Motor neuron (in vitro differentiated cells): ENCODE measurements around the gene ZNF318. TPM values are rescaled to one million over a fixed set of nuclear protein-coding genes. Genes with fewer than 3 reads are reported as not detected.

Source experiments
- ATAC-seq, 8 experiments: fragments of 200-7000 bp; cut with Tn5 transposase; replicated peaks in 6 of 8; 2 replicates each; pipeline ENCODE4 v1.8.0; 2021; ENCODE audit warnings: mild to moderate bottlenecking in 8 of 8, moderate library complexity in 8 of 8
- H3K27ac ChIP-seq, 2 donors: fragments of 250-450 bp; sonication (Bioruptor Pico); 2 replicates each; pipeline ENCODE4 v1.9.0; 2021; ENCODE audit warnings: antibody characterized with exemption in 2 of 2, mild to moderate bottlenecking in 2 of 2, moderate library complexity in 1 of 2
- H3K4me1 ChIP-seq, 2 donors: fragments of 250-450 bp; sonication (Bioruptor Pico); replicated peaks in 1 of 2; 2 replicates each; pipeline ENCODE4 v1.6.1; 2021; ENCODE audit warnings: antibody characterized with exemption in 2 of 2, mild to moderate bottlenecking in 2 of 2, moderate library complexity in 1 of 2
- H3K4me3 ChIP-seq, 5 donors: fragments of 250-450 bp; sonication (Bioruptor Pico); 2 replicates each; pipeline ENCODE4 v1.9.0; 2021; ENCODE audit warnings: antibody characterized with exemption in 5 of 5, mild to moderate bottlenecking in 5 of 5, moderate library complexity in 4 of 5
- WGBS, 10 experiments: fragments of 450-650 bp; shearing (Covaris generic); methylation state at CpG; one replicate each; pipeline ENCODE4 v1.0.0; 2022; 5-methylcytosine and 5-hydroxymethylcytosine counted together
- in situ Hi-C, 9 experiments: fragments of 400-800 bp; cut with MboI; loops; one replicate each; pipeline ENCODE4 v1.15.0; 2021; ENCODE audit warnings: low sequenced_read_pairs in 9 of 9, low pct_unique_long_range_greater_than_20kb in 2 of 9; ENCODE audit not compliant: unreplicated experiment in 9 of 9
- total RNA-seq, 8 experiments: library from RNA; unstranded; fragments of 300-600 nt; gene quantifications; 2 replicates each; pipeline versions ENCODE4 v1.2.3 to v1.2.4, GENCODE V29; 2022

ZNF318 gene
- total RNA-seq, 8 experiments from 2014 or later: 9.4 to 25.0 (median 14.7) TPM

DNA sequence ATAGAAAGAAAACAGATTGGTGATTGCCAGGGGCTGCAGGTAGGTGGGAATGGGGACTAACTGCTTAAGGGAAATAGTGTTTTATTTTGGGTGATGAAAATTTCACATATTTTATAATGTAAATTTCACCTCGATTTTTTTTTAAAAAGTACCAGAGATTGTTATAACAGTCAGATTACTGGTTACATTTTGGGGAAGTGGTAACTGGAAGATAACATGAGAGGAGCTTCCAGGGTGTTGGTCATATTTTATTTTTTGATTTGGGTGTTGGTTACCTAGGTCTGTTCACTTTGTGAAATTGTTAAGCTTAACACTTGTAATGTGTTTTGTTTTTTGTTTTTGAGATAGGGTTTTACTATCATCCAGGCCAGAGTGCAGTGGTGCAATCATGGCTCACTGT lies 43.6 kb downstream of the ZNF318 start:
- in situ Hi-C loops: no loop called here
- 0 to 86% (median 44%) methylated on average over 1 of the region's 1 CpG; no CpG with 5 or more reads in 1 of the 10 experiments for WGBS, 10 experiments
- Histone ChIP-seq H3K4me1 (no peaks in the 10 kb centered on the region), H3K27ac (no peak overlapping the region), H3K4me3 (no peak overlapping the region)
- no peak for ATAC-seq

DNA sequence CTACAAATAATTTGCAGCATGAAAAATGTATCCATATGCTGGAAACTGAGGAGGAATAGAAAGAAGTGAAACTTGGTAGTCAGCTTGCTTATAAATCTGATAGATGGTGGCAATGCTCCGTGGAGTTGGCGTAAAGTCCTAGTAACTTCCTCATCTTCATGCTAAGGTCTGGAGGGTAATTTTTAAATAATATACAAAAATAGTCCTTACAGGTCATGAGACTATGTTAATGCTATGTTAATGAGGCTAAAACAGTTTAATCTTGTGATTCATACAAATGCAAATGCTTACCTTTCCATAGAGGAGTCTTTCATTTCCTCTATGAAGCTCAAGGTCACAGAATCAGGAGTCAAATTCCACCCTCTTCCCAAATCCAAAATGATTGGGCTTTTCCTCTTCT lies 51.4 kb downstream of the ZNF318 start:
- peak in 3 of 8 experiments; percentile 73 to 86 (median 85) for ATAC-seq
- in situ Hi-C loops: no loop called here
- Histone ChIP-seq H3K4me3 (no peak overlapping the region), H3K27ac (no peak overlapping the region), H3K4me1 (no peaks in the 10 kb centered on the region)
- 71 to 100% (median 88%) methylated on average over 1 to 2 of the region's 2 CpGs; no CpG with 5 or more reads in 2 of the 10 experiments for WGBS, 10 experiments

DNA sequence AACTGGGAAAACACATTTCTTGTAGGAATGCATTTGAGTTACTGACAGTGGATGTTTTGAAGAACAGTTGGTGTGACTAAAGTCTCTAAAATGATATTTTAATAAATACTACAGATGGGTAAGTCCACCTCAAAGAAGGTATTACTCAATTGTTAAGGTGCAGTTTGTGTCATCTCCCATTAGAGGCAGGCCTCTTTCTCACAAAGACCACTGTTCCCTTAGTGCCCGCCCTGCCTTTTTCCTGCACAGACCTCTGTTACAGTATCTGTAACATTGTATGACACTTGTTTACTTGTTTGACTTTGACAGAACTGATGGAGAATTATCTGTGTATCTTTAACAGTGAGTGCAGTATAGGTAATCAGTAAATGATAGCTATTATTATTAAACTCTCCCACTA lies 55.6 kb downstream of the ZNF318 start:
- no peak overlapping the region for H3K4me3 ChIP-seq
- H3K27ac ChIP-seq: no peak overlapping the region
- WGBS, 10 experiments: 40 to 100% (median 83%) methylated on average over 1 of the region's 1 CpG; no CpG with 5 or more reads in 3 of the 10 experiments
- peaks cover 0 to under 1% of the 10 kb centered on the region in 2 donors for H3K4me1 ChIP-seq
- ATAC-seq: no peak
- in situ Hi-C loops: no loop called here

DNA sequence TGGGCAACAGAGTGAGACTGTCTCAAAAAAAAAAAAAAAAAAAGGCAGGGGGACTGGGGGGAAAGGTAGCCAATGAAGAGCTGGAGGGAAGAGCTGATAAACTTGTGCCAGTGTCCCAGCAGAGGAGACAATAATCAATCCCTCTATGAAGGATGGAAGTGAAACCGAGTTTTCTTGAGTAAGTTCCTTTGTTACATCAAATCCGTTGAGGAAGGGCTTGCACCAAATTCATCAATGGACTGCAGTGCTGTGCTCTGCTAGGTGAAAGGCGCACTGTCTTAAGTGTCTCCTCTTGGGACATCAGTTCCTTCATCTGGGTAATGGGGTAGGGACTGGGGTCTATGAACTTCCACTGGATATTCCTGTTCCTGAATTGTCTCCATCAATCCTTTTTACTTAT lies 57.8 kb downstream of the ZNF318 start:
- 8 to 89% (median 75%) methylated on average over 2 to 3 of the region's 3 CpGs; no CpG with 5 or more reads in 2 of the 10 experiments for WGBS, 10 experiments
- Histone ChIP-seq H3K4me1 (peaks cover 0 to 7% of the 10 kb centered on the region in 2 donors), H3K4me3 (no peak overlapping the region), H3K27ac (no peak overlapping the region)
- ATAC-seq: no peak
- in situ Hi-C loops: no loop called here

DNA sequence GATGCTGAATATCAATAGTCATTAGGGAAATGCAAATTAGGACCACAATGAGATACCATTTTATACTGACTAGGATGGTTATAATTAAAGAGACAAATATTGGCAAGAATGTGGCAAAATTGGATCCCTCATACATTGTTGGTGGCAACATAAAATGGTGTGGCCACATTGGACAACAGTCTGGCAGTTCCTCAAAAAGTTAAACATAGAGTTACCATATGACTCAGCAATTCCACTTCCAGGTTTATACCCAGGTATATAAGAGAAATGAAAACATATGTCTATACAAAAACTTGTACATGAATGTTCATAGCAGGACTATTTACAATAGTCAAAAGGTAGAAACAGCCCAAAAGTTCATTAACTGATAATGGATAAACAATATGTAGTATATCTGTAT lies 58.8 kb downstream of the ZNF318 start:
- Histone ChIP-seq H3K4me3 (no peak overlapping the region), H3K27ac (no peak overlapping the region), H3K4me1 (peaks cover 0 to 7% of the 10 kb centered on the region in 2 donors)
- no peak for ATAC-seq
- in situ Hi-C loops: no loop called here

DNA sequence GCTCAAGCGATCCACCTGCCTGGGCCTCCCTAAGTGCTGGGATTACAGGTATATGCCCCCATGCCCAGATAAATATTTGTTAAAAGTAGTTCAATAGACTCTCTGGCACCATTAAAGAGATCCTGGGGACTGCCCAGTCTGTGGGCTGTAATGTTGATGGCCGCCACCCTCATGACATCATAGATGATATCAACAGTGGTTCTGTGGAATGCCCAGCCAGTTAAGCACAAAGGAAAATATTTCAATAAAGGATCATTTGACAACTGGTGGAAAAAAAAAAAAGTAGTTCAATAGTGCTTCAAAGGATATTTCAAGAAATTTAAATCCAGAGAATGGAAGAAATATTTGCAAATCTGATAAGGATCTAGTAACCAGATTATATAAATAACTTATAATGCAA lies 59.3 kb downstream of the ZNF318 start:
- H3K27ac ChIP-seq: no peak overlapping the region
- H3K4me1 ChIP-seq: peaks cover 0 to 7% of the 10 kb centered on the region in 2 donors
- WGBS, 10 experiments: 36 to 100% (median 87%) methylated on average over 1 to 2 of the region's 2 CpGs; no CpG with 5 or more reads in 4 of the 10 experiments
- in situ Hi-C loops: no loop called here
- no peak for ATAC-seq
- H3K4me3 ChIP-seq: no peak overlapping the region

DNA sequence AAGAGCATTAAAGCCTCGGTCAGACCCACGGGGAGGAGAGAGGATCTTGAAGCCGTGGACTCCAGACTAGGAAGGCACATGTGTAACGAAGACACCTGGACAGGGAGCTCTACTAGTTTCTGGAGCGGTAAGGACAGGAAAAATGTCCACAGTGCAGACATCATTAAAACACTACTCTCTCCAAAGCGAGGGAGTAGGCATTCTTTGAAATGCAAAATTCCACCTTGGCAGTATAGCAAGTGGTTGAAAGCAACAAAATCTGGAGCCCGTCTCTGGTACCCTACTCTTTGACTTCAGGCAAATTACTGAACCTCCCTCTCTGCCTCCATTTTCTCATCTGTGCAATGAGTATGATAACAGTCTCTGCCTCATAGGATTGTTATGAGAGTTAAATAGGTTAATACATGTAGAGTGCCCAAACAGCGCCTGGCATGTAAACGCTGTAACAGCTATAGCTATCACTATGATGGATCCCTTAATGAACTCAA lies 60.4 kb downstream of the ZNF318 start:
- H3K4me3 ChIP-seq: peak overlapping the region in 1 of 5 donors; percentile 13
- ATAC-seq: peak in 2 of 8 experiments; percentile 7 to 13
- in situ Hi-C loops: no loop called here
- no peak overlapping the region for H3K27ac ChIP-seq
- 0 to 100% (median 37%) methylated on average over 1 to 5 of the region's 9 CpGs; no CpG with 5 or more reads in 1 of the 10 experiments for WGBS, 10 experiments
- H3K4me1 ChIP-seq: peaks cover 0 to 7% of the 10 kb centered on the region in 2 donors

DNA sequence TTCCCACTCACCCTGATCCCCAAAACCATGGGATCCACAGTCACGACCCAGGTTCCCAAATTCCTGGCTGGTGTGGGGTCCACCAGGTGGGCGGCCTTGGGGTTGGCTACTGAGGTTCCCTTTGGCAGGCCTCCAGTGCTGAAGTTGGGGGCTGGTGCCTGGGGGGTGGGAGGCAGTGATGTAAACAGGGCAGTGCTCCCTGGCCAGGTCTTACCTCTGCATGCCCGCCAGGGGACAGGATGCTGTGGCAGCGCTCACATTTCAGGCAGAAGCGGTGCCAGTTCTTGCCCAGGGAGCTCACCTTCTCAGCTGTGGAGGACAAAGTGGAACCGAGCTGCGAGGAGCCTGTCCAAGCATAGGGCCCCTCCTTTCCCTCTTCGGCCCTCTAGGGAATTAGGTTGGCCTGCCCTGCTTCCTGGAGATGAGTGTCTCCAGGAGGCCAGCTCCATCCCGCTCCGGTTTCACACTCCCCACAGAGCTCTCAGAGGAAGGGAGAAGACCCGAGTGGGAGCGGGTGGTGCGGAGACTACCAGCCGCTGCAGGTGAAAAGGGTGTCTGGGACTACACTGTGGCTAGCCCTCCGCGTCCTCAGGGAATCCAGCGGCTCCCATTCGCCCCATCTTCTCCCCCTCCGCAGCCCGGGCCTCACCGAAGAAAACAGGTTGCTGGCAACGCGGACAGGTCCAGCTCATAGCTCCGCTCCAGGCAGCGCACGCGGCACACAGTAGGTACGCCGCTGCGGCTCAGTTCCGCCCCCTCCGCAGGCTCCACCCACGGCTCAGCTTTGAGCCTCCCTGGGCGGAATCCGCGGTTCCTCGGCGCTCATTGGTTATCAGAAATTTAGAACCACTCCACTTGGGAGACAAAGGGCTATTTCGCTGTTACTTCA lies 61.1 kb downstream of the ZNF318 start, which contains the start of gene CRIP3:
CRIP3 (minus strand) TSS at position 726 of the 889 bp plus-strand sequence; CDS start at position 692, 34 bp downstream.
- peak within 1 kb of the TSS in 2 of 5 donors; percentile 13 to 18 for H3K4me3 ChIP-seq
- peak; percentile 73 to 92 (median 86) for ATAC-seq
- H3K27ac ChIP-seq: no peak within 1 kb of the TSS
- in situ Hi-C loops: no loop called here
- peaks cover 0 to 7% of the 10 kb centered on the region in 2 donors for H3K4me1 ChIP-seq
- WGBS, 10 experiments: 0 to 60% (median 10%) methylated on average over 1 to 15 of the region's 39 CpGs; no CpG with 5 or more reads in 4 of the 10 experiments

DNA sequence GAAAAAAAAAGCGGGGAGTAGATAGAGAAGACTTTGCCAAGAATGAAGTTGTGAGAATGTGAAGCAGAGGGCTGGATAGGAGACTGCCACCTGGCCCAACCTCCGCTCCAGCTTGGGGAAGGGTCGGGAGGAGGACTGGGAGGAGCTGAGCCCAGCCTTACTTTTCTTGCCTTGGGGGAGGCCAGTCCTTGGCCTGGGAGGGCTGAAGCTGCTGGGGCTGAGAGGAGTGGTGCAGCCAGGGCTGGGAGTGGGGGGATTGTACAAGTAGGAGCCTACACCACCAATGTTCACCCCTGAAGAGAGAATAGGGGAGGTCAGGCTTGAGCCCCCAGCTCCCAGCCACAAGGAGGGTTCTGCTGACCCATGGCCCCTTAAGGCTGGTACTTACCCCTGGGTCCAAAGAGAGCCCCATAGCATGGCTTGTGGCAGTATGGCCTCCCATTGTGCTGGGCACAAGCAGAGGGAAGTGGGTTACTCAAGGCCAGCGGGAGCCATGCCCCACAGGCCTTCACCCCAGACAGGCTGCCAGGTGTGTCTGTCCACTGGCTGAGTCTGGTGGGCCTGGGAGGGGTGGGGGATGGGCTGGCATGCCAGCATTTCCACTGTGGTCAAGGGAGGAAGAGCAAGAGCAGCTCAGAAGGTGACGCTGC lies 61.9 kb downstream of the ZNF318 start:
- WGBS, 10 experiments: 33 to 100% (median 80%) methylated on average over 1 to 2 of the region's 5 CpGs; no CpG with 5 or more reads in 1 of the 10 experiments

DNA sequence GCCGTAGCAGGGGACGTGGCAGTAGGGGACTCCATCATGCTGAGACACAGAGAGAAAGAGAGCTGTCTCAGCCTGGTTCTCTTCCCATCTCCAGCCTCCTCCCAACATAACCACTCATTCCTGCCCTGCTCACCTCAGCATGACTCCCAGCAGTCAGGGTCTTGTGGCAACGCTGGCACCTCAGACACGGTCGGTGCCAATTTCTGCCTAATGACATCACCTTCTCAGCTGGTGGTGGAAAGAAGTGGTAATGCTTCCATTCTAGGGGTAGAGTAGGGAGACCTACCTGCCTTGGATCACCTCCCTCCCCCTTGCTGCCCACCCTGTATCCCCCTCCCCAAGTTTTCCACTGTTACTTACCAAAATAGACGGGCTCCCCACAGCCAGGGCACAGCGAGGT lies 63.4 kb downstream of the ZNF318 start:
- in situ Hi-C loops: no loop called here
- H3K4me1 ChIP-seq: peaks cover 0 to 7% of the 10 kb centered on the region in 2 donors
- WGBS, 10 experiments: 83% methylated on average over 2 of the region's 7 CpGs; no CpG with 5 or more reads in 9 of the 10 experiments
- no peak for ATAC-seq
- no peak overlapping the region for H3K4me3 ChIP-seq
- H3K27ac ChIP-seq: no peak overlapping the region

More for the DNA sequence above, 61.9 kb downstream of the ZNF318 start:
- in situ Hi-C loops: no loop called here
- H3K27ac ChIP-seq: no peak overlapping the region
- no peak overlapping the region for H3K4me3 ChIP-seq
- no peak for ATAC-seq
- peaks cover 0 to 7% of the 10 kb centered on the region in 2 donors for H3K4me1 ChIP-seq

DNA sequence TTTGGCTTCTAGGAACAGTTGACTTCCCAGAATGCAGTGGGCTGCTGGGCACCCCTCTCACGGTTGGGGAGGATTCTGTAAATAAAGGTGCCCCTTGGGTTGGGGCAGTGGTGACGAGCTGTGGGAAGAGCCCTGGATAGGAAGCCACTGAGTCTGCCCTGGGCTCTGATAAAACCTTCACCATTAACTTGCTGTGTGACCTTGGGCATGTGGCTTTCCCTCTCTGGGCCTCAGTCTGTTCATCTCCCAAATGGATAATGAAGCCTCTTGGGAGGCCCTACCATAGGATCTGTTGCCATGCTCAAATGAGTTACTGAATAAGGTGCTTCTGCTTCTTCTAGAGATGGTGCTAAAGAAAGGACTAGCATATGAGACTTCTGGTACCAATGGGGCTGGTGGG lies 64.6 kb downstream of the ZNF318 start:
- WGBS, 10 experiments: 50 to 94% methylated on average over 1 to 2 of the region's 2 CpGs; no CpG with 5 or more reads in 8 of the 10 experiments
- Histone ChIP-seq H3K4me3 (no peak overlapping the region), H3K4me1 (peaks cover 0 to 7% of the 10 kb centered on the region in 2 donors), H3K27ac (no peak overlapping the region)
- no peak for ATAC-seq
- in situ Hi-C loops: no loop called here

DNA sequence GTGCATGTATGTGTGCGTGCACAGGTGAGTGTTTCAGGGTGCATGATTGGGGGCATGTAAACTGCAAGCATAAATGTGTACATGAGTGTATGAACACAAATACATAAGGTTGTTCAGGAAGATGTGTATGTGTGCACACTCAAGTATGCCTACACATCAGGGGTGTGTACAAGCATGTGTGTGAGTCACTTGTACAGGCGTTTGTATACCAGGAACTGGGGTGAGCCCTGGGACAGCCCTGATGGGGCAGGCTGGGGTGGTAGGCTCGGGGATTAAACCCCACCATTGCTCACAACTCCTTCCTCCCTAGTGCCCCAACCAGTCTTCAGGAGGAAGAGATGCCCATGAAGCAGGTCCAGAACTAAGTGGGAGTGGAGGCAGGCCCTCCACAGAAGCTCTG lies 65.1 kb downstream of the ZNF318 start:
- Histone ChIP-seq H3K4me3 (no peak overlapping the region), H3K27ac (no peak overlapping the region), H3K4me1 (peaks cover 0 to 7% of the 10 kb centered on the region in 2 donors)
- no peak for ATAC-seq
- in situ Hi-C loops: no loop called here
- 54 to 100% (median 85%) methylated on average over 1 to 2 of the region's 3 CpGs; no CpG with 5 or more reads in 6 of the 10 experiments for WGBS, 10 experiments

DNA sequence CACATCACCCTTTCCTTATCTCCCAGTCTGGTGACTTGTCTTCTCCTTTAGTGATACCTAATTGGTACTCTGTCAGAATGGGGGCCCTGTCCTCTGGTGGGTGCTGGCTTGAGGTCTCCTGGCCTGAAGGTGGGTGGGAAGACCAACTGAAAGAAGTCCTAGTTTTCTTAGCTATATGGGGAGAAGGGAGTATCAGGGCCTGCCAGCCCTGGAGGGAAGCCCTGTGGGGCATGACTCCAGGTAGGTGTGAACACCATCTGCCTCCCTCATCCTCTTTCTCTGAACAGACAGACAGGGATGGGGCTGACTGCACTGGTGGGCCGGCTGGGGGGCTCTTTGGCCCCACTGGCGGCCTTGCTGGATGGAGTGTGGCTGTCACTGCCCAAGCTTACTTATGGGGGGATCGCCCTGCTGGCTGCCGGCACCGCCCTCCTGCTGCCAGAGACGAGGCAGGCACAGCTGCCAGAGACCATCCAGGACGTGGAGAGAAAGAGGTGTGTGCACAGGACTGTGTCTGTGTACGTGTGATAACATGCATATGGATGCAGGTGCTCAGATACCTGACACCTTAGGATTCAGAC lies 65.6 kb downstream of the ZNF318 start:
- H3K27ac ChIP-seq: no peak overlapping the region
- ATAC-seq: no peak
- in situ Hi-C loops: no loop called here
- H3K4me1 ChIP-seq: peaks cover 0 to 7% of the 10 kb centered on the region in 2 donors
- WGBS, 10 experiments: 40 to 48% (median 40%) methylated on average over 1 to 4 of the region's 8 CpGs; no CpG with 5 or more reads in 7 of the 10 experiments
- H3K4me3 ChIP-seq: no peak overlapping the region
